Transverse colon (tissue), 4 donors: ENCODE results near the gene CNTNAP2. TPM values are rescaled to one million over a fixed set of nuclear protein-coding genes. Genes with fewer than 3 reads are reported as not detected.

Experiments
- DNase-seq: peaks from one replicate; pipeline ENCODE4 v3.0.0-alpha.2; 2019
- H3K27ac ChIP-seq, 4 donors: fragments of 200-600 bp; sonication (generic); 2 replicates each; pipeline ENCODE4 v1.5.1; 2016 to 2018; ENCODE audit warnings: inconsistent platforms in 4 of 4
- H3K27me3 ChIP-seq: fragments of 200-600 bp; sonication (generic); 2 replicates; pipeline ENCODE4 v1.5.1; 2017; ENCODE audit warnings: inconsistent platforms
- H3K36me3 ChIP-seq, 4 donors: fragments of 200-600 bp; sonication (generic); 2 replicates each; pipeline ENCODE4 v1.5.1; 2017 to 2019; ENCODE audit warnings: inconsistent platforms in 4 of 4
- H3K4me1 ChIP-seq, 4 donors: fragments of 200-600 bp; sonication (generic); 2 replicates each; pipeline ENCODE4 v1.5.1; 2017 to 2020; ENCODE audit warnings: inconsistent platforms in 4 of 4
- H3K4me3 ChIP-seq, 4 donors: fragments of 200-600 bp; sonication (generic); 1 replicate in 1 of 4; 2 replicates in 3 of 4; pipeline versions ENCODE4 v1.5.1 to v1.6.1; 2017 to 2019; ENCODE audit warnings: inconsistent platforms in 4 of 4
- H3K9me3 ChIP-seq, 2 donors: fragments of 200-600 bp; sonication (generic); 2 replicates each; pipeline ENCODE4 v1.5.1; 2017 to 2019; ENCODE audit warnings: inconsistent platforms in 2 of 2
- CTCF ChIP-seq, 5 experiments: fragments of 200-600 bp in 3 of 5; fragments of 450-650 bp in 2 of 5; sonication (generic) in 3 of 5; IDR thresholded peaks; 1 replicate in 2 of 5; 2 replicates in 3 of 5; pipeline ENCODE4 v1.5.1; 2016 to 2017; ENCODE audit warnings: antibody characterized with exemption in 5 of 5, inconsistent platforms in 3 of 5, mild to moderate bottlenecking in 2 of 5, moderate library complexity in 1 of 5
- EP300 ChIP-seq: sonication (generic); formaldehyde crosslinking; IDR thresholded peaks from one replicate; pipeline ENCODE4 v1.6.1; 2017; ENCODE audit warnings: antibody characterized with exemption, low read depth
- POLR2A ChIP-seq: fragments of 450-650 bp; IDR thresholded peaks from one replicate; pipeline ENCODE4 v1.6.1; 2016; ENCODE audit warnings: antibody characterized with exemption, mild to moderate bottlenecking, moderate library complexity
- POLR2AphosphoS5 ChIP-seq, 3 donors: sonication (generic); formaldehyde crosslinking; IDR thresholded peaks; one replicate each; pipeline ENCODE4 v1.6.1; 2016; ENCODE audit warnings: antibody characterized with exemption in 3 of 3
- WGBS, 2 donors: methylation state at CpG; one replicate each; pipeline ENCODE4 v1.1.5; 2018; ENCODE audit warnings: low coverage in 1 of 2; 5-methylcytosine and 5-hydroxymethylcytosine counted together
- in situ Hi-C, 4 donors: fragments of 200-750 bp; cut with MboI; loops; one replicate each; pipeline versions ENCODE4 v1.15.0 to v1.15.1; 2017; ENCODE audit warnings: low sequenced_read_pairs in 3 of 4, low pct_ligation_motif_present in 1 of 4, low pct_unique_long_range_greater_than_20kb in 1 of 4
- intact Hi-C: fragments of 100-400 bp; cut with DNase I; formaldehyde crosslinking; loops from one replicate; pipeline ENCODE4 v1.15.1; 2023; ENCODE audit warnings: low total_unique reads
- total RNA-seq, 4 donors: library from RNA; depleted of rRNA; stranded (reverse); fragments of >200 nt; gene quantifications; one replicate each; pipeline ENCODE4 v1.1.0, GENCODE V29; 2016

The CNTNAP2 gene
- total RNA-seq, 4 donors from 2014 or later = 0.60 to 2.9 (median 2.4) TPM

GRCh38 chr7:146314962-146315361, 198.4 kb downstream of the CNTNAP2 start:
- Histone ChIP-seq H3K9me3 (peaks cover 0 to 7% of the 10 kb centered on the region in 2 donors), H3K4me1 (no peaks in the 10 kb centered on the region), H3K36me3 (no peaks in the 10 kb centered on the region), H3K27me3 (no peaks in the 10 kb centered on the region), H3K4me3 (no peak overlapping the region), H3K27ac (no peak overlapping the region)
- no peak for TF ChIP-seq EP300
- no peak for TF ChIP-seq POLR2A
- TF ChIP-seq CTCF (IDR thresholded peaks at IDR 0.05) = no peak
- no peak for TF ChIP-seq POLR2AphosphoS5 (IDR thresholded peaks at IDR 0.05)
- no peak for DNase-seq
- in situ Hi-C loops = no loop called here
- intact Hi-C loops = loop anchor here (1.0 kb wide), 1 partner anchor 8 kb away; no protein-coding TSS in a partner anchor
- 52% methylated on average over 2 of the region's 2 CpGs; no CpG with 5 or more reads in 1 of the 2 donors for whole genome bisulfite sequencing, 2 donors

- Histone ChIP-seq H3K4me3 (no peak overlapping the region), H3K9me3 (peaks cover 0 to 7% of the 10 kb centered on the region in 2 donors), H3K27ac (no peak overlapping the region), H3K36me3 (no peaks in the 10 kb centered on the region), H3K27me3 (no peaks in the 10 kb centered on the region), H3K4me1 (no peaks in the 10 kb centered on the region)
- no peak for TF ChIP-seq EP300
- no peak for TF ChIP-seq POLR2AphosphoS5 (IDR thresholded peaks at IDR 0.05)
- no peak for TF ChIP-seq CTCF (IDR thresholded peaks at IDR 0.05)
- no peak for TF ChIP-seq POLR2A
- DNase-seq = no peak
- in situ Hi-C loops (no loop called here), intact Hi-C loops (no loop called here)
- 52 to 65% methylated on average over 5 of the region's 5 CpGs for WGBS, 2 donors
Measured at GRCh38 chr7:146319629-146320028, 203.0 kb downstream of the CNTNAP2 start.

DNA sequence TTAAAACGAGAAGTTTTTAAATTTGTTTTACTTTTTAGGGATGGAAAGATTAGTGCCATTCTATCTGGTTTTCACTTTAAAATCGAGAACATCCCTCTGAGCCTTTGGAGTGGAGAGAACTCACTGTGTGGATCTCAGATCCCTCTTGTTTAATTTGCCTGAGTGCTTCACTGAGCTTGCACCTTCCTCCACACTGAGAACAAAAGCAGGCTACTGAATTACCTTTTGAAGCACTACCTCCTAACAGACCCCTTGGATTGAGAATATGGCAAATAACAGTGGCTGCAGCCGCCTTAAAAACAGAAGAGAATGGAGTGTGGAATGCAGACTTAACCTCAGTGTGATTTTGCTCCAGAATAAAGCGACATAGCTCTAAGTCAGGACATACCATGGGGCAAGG, 204.7 kb downstream of the CNTNAP2 start:
- H3K27me3 ChIP-seq = no peaks in the 10 kb centered on the region
- H3K9me3 ChIP-seq = peaks cover 0 to 7% of the 10 kb centered on the region in 2 donors
- WGBS, 2 donors = 51 to 62% methylated on average over 4 of the region's 4 CpGs
- no peak overlapping the region for H3K27ac ChIP-seq
- in situ Hi-C loops (no loop called here), intact Hi-C loops (no loop called here)
- H3K36me3 ChIP-seq = no peaks in the 10 kb centered on the region
- TF ChIP-seq EP300 = no peak
- no peak for TF ChIP-seq POLR2A
- TF ChIP-seq CTCF (IDR thresholded peaks at IDR 0.05) = no peak
- TF ChIP-seq POLR2AphosphoS5 (IDR thresholded peaks at IDR 0.05) = no peak
- H3K4me1 ChIP-seq = no peaks in the 10 kb centered on the region
- H3K4me3 ChIP-seq = no peak overlapping the region
- DNase-seq = no peak

DNA sequence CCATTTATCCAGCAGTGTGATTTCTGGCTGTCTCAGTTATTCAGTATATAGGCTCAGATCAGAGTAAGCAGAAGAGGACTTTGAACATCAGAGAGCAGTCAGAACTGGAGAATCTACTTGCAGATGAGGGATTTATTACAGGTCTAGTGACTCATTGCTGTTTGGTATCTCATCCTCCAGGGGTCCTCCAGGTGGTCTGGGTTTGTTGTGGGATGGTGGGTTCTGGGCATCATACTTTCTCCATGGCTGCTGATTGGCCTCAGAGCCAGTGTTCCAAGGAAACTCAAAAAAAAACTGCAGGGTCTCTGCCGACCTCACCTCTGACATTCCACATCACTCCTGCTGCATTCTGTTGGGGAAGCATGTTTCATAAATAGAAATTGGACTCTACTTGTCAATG, 214.8 kb downstream of the CNTNAP2 start:
- intact Hi-C loops (no loop called here), in situ Hi-C loops (no loop called here)
- no peaks in the 10 kb centered on the region for H3K36me3 ChIP-seq
- no peak for TF ChIP-seq EP300
- TF ChIP-seq POLR2A = no peak
- TF ChIP-seq POLR2AphosphoS5 (IDR thresholded peaks at IDR 0.05) = no peak
- no peak for TF ChIP-seq CTCF (IDR thresholded peaks at IDR 0.05)
- H3K4me3 ChIP-seq = no peak overlapping the region
- no peaks in the 10 kb centered on the region for H3K4me1 ChIP-seq
- H3K9me3 ChIP-seq = no peaks in the 10 kb centered on the region
- WGBS, 2 donors = 33 to 43% methylated on average over 1 of the region's 1 CpG
- H3K27me3 ChIP-seq = no peaks in the 10 kb centered on the region
- H3K27ac ChIP-seq = no peak overlapping the region
- no peak for DNase-seq
